OCI-LY3 (cell line): ENCODE results near the gene ZNF197.
"Not testable (repeated sequence)": the region's sequence is repeated elsewhere in the genome, so short reads cannot be mapped to it uniquely, and the experiment has no call there.

ENCODE experiments used
- CTCF ChIP-seq: fragments of 200-600, 300-600 bp; sonication (generic); IDR thresholded peaks from 2 replicates; pipeline ENCODE4 v1.5.1; 2014; ENCODE audit warnings: antibody characterized with exemption, low read length, low read depth
- EZH2phosphoT487 ChIP-seq: fragments of 200-600 bp; shearing (Covaris generic); IDR thresholded peaks from 2 replicates; pipeline ENCODE4 v1.6.1; 2018; ENCODE audit warnings: antibody characterized with exemption, mixed run types, low read depth

DNA sequence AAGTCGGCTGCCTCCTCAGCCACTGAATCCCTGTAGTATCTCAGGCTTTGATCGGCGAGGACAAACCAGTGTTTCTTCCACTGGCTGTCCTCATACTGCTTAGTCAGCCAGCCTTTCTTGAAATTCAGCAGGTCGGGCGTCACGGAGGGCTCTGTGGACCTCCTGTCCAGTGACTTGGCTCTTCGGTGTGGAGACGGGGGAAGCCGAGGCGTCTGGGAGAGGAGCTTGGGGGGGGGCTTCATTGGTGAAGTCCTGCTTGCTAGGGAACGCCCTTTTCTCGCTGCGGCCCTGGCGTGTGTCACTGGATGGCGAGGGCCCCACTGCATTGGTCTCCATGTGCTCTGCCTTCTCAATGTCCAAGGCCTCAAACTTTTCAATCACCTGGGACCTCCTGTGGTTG lies 45.1 kb upstream of the ZNF197 start:
- not testable (repeated sequence) for TF ChIP-seq CTCF, EZH2phosphoT487
